Right lobe of liver (tissue), 6 donors: ENCODE measurements around the gene ASAP2. TPM values are rescaled to one million over a fixed set of nuclear protein-coding genes. Genes with fewer than 3 reads are reported as not detected.

ENCODE experiments used
- ATAC-seq, 4 donors: fragments of 200-7000 bp; cut with Tn5 transposase; one replicate each; pipeline ENCODE4 v1.9.1; 2020; ENCODE audit warnings: mild to moderate bottlenecking in 4 of 4, moderate library complexity in 4 of 4
- DNase-seq, 3 donors: peaks; one replicate each; pipeline ENCODE4 v3.0.0-alpha.2; 2020
- H3K27ac ChIP-seq, 3 donors: fragments of 200-600 bp; one replicate each; pipeline ENCODE4 v1.8.0; 2022
- H3K27me3 ChIP-seq, 2 donors: fragments of 200-600 bp; one replicate each; pipeline ENCODE4 v1.8.0; 2022
- H3K36me3 ChIP-seq, 4 donors: fragments of 200-600 bp; sonication (generic) in 1 of 4; one replicate each; pipeline versions ENCODE4 v1.5.1 to v1.8.0; 2017 to 2022; ENCODE audit warnings: control low read depth in 1 of 4
- H3K4me1 ChIP-seq, 4 donors: fragments of 200-600 bp; sonication (generic) in 1 of 4; one replicate each; pipeline versions ENCODE4 v1.5.1 to v1.8.0; 2017 to 2022; ENCODE audit warnings: control low read depth in 1 of 4
- H3K4me3 ChIP-seq, 3 donors: fragments of 200-600 bp; one replicate each; pipeline ENCODE4 v1.8.0; 2022
- H3K9me3 ChIP-seq, 4 donors: fragments of 200-600 bp; sonication (generic) in 1 of 4; one replicate each; pipeline versions ENCODE4 v1.5.1 to v1.8.0; 2017 to 2022; ENCODE audit warnings: control low read depth in 1 of 4
- CTCF ChIP-seq, 4 donors: fragments of 200-600 bp in 3 of 4; fragments of 450-650 bp in 1 of 4; IDR thresholded peaks; one replicate each; pipeline versions ENCODE4 v1.5.1 to v1.8.0; 2016 to 2022; ENCODE audit warnings: antibody characterized with exemption in 4 of 4, mild to moderate bottlenecking in 2 of 4
- POLR2A ChIP-seq: fragments of 450-650 bp; IDR thresholded peaks from one replicate; pipeline ENCODE4 v1.6.1; 2017; ENCODE audit warnings: antibody characterized with exemption, mild to moderate bottlenecking
- WGBS: methylation state at CpG from one replicate; pipeline ENCODE4 v1.1.6; 2018; ENCODE audit warnings: low coverage, low lambda C conversion rate; ENCODE audit not compliant: insufficient coverage; ENCODE audit errors: missing lambda C conversion rate; 5-methylcytosine and 5-hydroxymethylcytosine counted together
- intact Hi-C, 2 donors: fragments of 100-400 bp; cut with DNase I; formaldehyde crosslinking; loops; one replicate each; pipeline versions ENCODE4 v1.11.2 to v1.14.1; 2022
- total RNA-seq, 6 experiments: library from RNA; depleted of rRNA in 2 of 6; stranded (reverse); fragments of >200 nt in 2 of 6; fragmentation: NEBNext Ultra II Directional in 3 of 6; extraction: Animal tissue kit (Norgen Biotek cat#: 25700) in 3 of 6; gene quantifications; one replicate each; pipeline versions ENCODE4 v1.1.0 to v1.2.4, GENCODE V29; 2016 to 2023
- donor health status: DM: no; HTN: yes; CAD: no.
- donor health status: DM: no; HTN: no; CAD: no.
- donor health status: DM: no; HTN: no; CAD: no.
- donor health status: DM: no; HTN: yes; CAD: no.
- donor health status: DM: no; HTN: yes; CAD: no.

Gene ASAP2
- total RNA-seq, 6 experiments from 2014 or later, result 2.4 to 5.2 (median 3.9) TPM

GRCh38 chr2:9192712-9193111, 13.9 kb upstream of the ASAP2 start:
- Histone ChIP-seq H3K27me3 (no peaks in the 10 kb centered on the region), H3K4me1 (no peaks in the 10 kb centered on the region), H3K27ac (no peak overlapping the region), H3K4me3 (no peak overlapping the region), H3K9me3 (no peaks in the 10 kb centered on the region), H3K36me3 (no peaks in the 10 kb centered on the region)
- ATAC-seq, result no peak
- DNase-seq, result no peak
- no peak for TF ChIP-seq CTCF (IDR thresholded peaks at IDR 0.05)
- TF ChIP-seq POLR2A, result no peak
- intact Hi-C loops, result loop anchor here in 1 of 2 donors (10.0 kb wide), 1 partner anchor 132 kb away; no protein-coding TSS in a partner anchor
- 92% methylated on average over 2 of the region's 3 CpGs for WGBS

GRCh38 chr2:9194352-9194751, 12.3 kb upstream of the ASAP2 start:
- H3K27me3 ChIP-seq, result no peaks in the 10 kb centered on the region
- intact Hi-C loops, result loop anchor here in 1 of 2 donors (10.0 kb wide), 1 partner anchor 130 kb away; no protein-coding TSS in a partner anchor
- H3K36me3 ChIP-seq, result no peaks in the 10 kb centered on the region
- H3K9me3 ChIP-seq, result no peaks in the 10 kb centered on the region
- no peak for ATAC-seq
- TF ChIP-seq CTCF (IDR thresholded peaks at IDR 0.05) (no peak), POLR2A (no peak)
- H3K4me3 ChIP-seq, result no peak overlapping the region
- H3K27ac ChIP-seq, result no peak overlapping the region
- H3K4me1 ChIP-seq, result no peaks in the 10 kb centered on the region
- no peak for DNase-seq

- TF ChIP-seq POLR2A (no peak), CTCF (IDR thresholded peaks at IDR 0.05) (no peak)
- Histone ChIP-seq H3K27ac (no peak overlapping the region), H3K36me3 (no peaks in the 10 kb centered on the region), H3K9me3 (no peaks in the 10 kb centered on the region), H3K4me1 (no peaks in the 10 kb centered on the region), H3K4me3 (no peak overlapping the region), H3K27me3 (no peaks in the 10 kb centered on the region)
- ATAC-seq (no peak), DNase-seq (no peak)
- 77% methylated on average over 2 of the region's 3 CpGs for WGBS
- intact Hi-C loops, result loop anchor here in 1 of 2 donors (10.0 kb wide), 1 partner anchor 128 kb away; no protein-coding TSS in a partner anchor
These were observed 10.0 kb upstream of the ASAP2 start for GRCh38 chr2:9196637-9197036.

- H3K9me3 ChIP-seq, result no peaks in the 10 kb centered on the region
- H3K4me3 ChIP-seq, result no peak overlapping the region
- no peaks in the 10 kb centered on the region for H3K4me1 ChIP-seq
- no peak for ATAC-seq
- no peak for DNase-seq
- no peak overlapping the region for H3K27ac ChIP-seq
- H3K27me3 ChIP-seq, result no peaks in the 10 kb centered on the region
- no peak for TF ChIP-seq POLR2A
- no peak for TF ChIP-seq CTCF (IDR thresholded peaks at IDR 0.05)
- 65% methylated on average over 5 of the region's 5 CpGs for WGBS
- no peaks in the 10 kb centered on the region for H3K36me3 ChIP-seq
- intact Hi-C loops, result loop anchor here in 1 of 2 donors (10.0 kb wide), 1 partner anchor 127 kb away; no protein-coding TSS in a partner anchor
These were observed 8.7 kb upstream of the ASAP2 start for GRCh38 chr2:9197916-9198315.
